ENCODE results near the gene ZBTB16.

ZBTB16 gene

GRCh38 chr11:114033066-114033465 is 26.4 kb upstream of the ZBTB16 start:
- DNase-seq (ENCODE audit: insufficient read length, low spot score) (no peak), FAIRE-seq (no peak)
- TF ChIP-seq, protein P1, sequence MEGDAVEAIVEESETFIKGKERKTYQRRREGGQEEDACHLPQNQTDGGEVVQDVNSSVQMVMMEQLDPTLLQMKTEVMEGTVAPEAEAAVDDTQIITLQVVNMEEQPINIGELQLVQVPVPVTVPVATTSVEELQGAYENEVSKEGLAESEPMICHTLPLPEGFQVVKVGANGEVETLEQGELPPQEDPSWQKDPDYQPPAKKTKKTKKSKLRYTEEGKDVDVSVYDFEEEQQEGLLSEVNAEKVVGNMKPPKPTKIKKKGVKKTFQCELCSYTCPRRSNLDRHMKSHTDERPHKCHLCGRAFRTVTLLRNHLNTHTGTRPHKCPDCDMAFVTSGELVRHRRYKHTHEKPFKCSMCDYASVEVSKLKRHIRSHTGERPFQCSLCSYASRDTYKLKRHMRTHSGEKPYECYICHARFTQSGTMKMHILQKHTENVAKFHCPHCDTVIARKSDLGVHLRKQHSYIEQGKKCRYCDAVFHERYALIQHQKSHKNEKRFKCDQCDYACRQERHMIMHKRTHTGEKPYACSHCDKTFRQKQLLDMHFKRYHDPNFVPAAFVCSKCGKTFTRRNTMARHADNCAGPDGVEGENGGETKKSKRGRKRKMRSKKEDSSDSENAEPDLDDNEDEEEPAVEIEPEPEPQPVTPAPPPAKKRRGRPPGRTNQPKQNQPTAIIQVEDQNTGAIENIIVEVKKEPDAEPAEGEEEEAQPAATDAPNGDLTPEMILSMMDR (IDR thresholded peaks at IDR 0.05; ENCODE audit: insufficient read depth, missing control alignments), result no peak

DNA sequence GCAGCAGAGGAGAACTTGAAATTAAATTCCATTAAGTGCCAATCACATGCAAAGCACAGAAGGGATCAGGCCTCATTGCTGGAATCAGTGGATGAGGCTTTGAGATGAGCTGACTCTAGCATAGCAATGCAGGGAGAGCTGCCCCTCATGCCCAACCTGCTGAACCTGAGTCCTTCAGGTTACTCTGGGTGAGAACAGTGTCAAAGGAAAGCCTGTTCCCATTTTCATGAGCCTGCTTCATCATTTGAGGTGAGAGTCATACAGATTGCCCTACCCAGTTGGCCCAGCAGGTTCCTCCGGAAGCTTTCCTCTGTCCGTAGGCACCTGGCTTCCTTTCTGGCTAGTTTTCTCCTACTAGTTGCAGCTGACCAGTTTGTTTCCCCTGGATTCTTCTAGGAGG is 25.9 kb upstream of the ZBTB16 start:
- TF ChIP-seq, protein P1 (IDR thresholded peaks at IDR 0.05; ENCODE audit: insufficient read depth, missing control alignments), result no peak
- DNase-seq (ENCODE audit: insufficient read length, low spot score), result no peak
- no peak for FAIRE-seq

GRCh38 chr11:114034956-114035355 is 24.6 kb upstream of the ZBTB16 start:
- FAIRE-seq (no peak), DNase-seq (ENCODE audit: insufficient read length, low spot score) (no peak)
- TF ChIP-seq, protein P1 (IDR thresholded peaks at IDR 0.05; ENCODE audit: insufficient read depth, missing control alignments), result no peak

- no peak for DNase-seq (ENCODE audit: insufficient read length, low spot score)
- TF ChIP-seq, protein P1 (IDR thresholded peaks at IDR 0.05; ENCODE audit: insufficient read depth, missing control alignments), result peak; percentile 50
- FAIRE-seq, result no peak
These were observed 23.2 kb upstream of the ZBTB16 start for GRCh38 chr11:114036147-114036811.

DNA sequence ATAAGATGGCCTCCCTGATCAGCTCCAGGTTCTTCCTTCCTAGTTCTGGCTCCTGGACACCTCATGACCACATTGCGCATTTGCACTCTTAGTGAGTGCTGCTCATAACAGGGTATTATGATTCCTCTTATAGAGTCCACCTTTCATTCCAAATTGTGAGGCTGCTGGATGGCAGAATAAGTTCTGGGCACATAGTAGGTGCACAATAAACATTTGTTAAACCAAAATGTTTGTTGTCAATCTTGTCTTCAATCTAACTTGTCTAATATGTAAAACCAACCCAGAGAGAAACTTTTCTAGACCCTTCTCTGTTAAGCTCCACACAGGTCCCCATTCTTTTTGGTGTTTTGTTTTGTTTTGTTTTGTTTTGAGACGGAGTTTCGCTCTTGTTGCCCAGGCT is 22.6 kb upstream of the ZBTB16 start:
- TF ChIP-seq, protein P1 (IDR thresholded peaks at IDR 0.05; ENCODE audit: insufficient read depth, missing control alignments), result no peak
- FAIRE-seq (no peak), DNase-seq (ENCODE audit: insufficient read length, low spot score) (no peak)

DNA sequence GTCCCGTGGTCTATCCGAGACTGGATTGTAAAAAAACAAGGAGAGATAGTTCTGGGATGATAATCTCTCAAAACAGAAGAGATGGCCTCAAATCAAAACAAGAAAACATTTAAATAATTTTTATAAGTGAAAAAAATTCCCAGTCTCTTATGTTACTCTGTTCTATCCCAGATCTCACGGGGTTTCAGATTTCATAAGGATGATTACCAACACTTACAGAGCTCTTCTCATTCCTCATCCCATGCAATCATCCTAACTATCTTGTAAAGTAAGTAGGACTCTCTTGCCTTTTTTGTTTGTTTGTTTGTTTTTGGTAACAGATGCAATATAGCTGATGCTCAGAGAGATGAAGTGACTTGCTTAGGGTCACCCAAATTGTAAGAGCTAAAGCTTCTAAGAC is 20.0 kb upstream of the ZBTB16 start:
- TF ChIP-seq, protein P1 (IDR thresholded peaks at IDR 0.05; ENCODE audit: insufficient read depth, missing control alignments), result no peak
- DNase-seq (ENCODE audit: insufficient read length, low spot score), result no peak
- no peak for FAIRE-seq

- no peak for FAIRE-seq
- DNase-seq (ENCODE audit: insufficient read length, low spot score), result no peak
- TF ChIP-seq, protein P1 (IDR thresholded peaks at IDR 0.05; ENCODE audit: insufficient read depth, missing control alignments), result no peak
These were observed 18.8 kb upstream of the ZBTB16 start for GRCh38 chr11:114040706-114041211.

Measured in D721Med (cell line).